Measurements from ENCODE around the gene RBCK1. TPM values are rescaled to one million over a fixed set of nuclear protein-coding genes. Genes with fewer than 3 reads are reported as not detected.
"Not testable (repeated sequence)": the region's sequence is repeated elsewhere in the genome, so short reads cannot be mapped to it uniquely, and the experiment has no call there.

Gene RBCK1
- total RNA-seq, 2 donors from 2014 or later, result 81.9 to 84.0 TPM

DNA sequence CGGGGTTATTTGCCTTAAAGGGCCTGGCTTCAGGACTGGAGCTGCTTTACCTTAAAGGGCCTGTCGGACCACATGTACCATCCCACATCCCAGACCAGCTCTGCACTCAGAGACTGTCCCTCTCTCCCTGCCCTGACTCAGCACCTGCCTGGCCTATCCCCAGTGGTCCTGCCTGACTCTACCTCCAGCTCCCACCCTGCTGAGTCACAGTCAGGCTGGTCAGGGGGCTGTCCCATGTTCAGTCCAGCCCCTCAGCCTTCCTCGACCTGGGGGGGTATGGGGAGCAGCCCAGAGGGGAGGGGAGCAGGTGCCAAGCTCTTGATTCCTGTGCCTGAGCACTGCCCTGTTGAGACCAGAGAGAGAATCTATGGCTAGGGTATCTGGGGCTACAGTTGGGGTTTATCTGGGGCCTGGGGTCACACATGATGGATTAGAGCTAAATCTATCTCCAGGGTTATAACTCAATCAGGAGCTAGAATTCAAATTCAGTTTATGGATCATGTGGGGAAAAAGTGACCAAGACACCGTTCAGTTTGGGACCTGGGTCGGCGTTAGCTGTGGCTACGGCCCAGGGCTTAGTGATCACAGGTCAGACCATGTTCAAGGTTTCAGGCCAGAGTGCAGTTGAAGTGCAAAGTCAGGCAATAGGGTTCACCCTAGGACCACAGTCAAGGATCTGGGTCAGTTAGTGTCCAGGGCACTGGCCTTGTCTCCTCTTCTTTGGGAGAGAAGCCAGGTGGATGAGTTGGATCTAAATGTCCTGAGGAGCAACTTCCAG is 36.9 kb upstream of the RBCK1 start:
- no peak for ATAC-seq (replicated peaks)
- H3K9me3 Mint-ChIP-seq, result no peaks in the 10 kb centered on the region
- no peaks in the 10 kb centered on the region for H3K36me3 Mint-ChIP-seq (ENCODE audit: low read depth)
- H3K4me3 Mint-ChIP-seq, result no peak overlapping the region
- H3K27ac Mint-ChIP-seq, result no peak overlapping the region
- no peaks in the 10 kb centered on the region for H3K27me3 Mint-ChIP-seq
- peaks cover 20% of the 10 kb centered on the region for H3K4me1 Mint-ChIP-seq

DNA sequence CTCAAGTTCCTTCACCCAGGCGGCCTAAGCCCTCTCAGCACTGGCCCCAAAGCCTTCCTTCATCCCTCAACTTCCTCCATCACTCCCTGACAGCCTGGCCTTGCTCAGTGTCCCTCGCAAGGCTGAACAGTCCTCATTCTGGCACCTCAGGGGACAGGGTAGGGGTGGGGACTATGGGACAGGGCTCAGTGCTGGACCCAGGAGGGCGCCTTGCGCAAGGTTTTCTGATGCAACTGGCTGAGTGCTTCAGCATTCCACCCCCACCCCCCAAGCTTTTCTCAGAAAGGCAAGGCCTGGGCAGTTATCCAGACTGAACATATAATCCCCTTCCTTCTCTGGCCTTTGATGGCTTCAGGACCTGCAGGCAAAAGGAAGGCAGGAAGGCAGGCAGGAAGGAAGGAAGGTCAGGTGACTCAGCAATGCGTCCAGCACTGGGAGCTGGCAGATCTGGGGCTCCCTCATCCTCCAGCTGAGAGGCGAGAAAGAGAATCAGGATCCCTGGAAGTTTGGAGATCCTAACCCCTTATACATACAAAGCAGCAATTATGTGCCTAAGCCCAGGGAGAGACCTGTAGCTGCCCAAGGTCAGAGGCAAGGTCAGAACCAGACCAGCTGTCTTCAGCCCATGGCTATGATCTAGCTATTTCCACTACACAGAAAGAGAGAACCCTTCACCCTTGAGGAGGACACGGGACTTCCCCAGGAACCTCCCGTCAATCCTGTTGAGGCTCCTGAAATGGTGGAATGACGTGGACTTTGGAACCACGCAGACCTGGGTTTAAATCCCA is 36.1 kb upstream of the RBCK1 start:
- no peaks in the 10 kb centered on the region for H3K27me3 Mint-ChIP-seq
- H3K9me3 Mint-ChIP-seq, result no peaks in the 10 kb centered on the region
- H3K4me1 Mint-ChIP-seq, result peaks cover 16% of the 10 kb centered on the region
- H3K27ac Mint-ChIP-seq, result peak overlapping the region; percentile 43
- no peak for ATAC-seq (replicated peaks)
- no peaks in the 10 kb centered on the region for H3K36me3 Mint-ChIP-seq (ENCODE audit: low read depth)
- H3K4me3 Mint-ChIP-seq, result peak overlapping the region; percentile 29

DNA sequence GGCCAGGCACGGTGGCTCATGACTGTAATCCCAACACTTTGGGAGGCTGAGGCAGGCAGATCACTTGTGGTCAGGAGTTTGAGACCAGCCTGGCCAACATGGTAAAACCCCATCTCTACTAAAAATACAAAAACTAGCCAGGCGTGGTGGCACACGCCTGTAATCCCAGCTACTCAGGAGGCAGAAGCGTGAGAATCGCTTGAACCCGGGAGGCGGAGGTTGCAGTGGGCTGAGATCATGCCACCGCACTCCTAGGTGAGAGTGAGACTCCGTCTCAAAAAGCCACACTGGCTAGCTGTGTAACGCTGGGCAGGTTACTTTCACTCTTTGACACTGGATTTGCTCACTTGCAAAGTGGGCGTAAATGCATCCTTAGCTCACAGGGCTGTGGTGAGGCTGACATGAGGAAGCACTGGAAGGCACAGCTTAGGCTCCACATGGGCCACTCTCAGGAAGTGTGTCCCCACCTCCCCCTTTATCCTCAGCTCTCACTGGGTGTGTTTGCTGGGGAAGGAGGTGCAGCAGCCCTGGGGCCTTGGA is 35.5 kb upstream of the RBCK1 start:
- peak overlapping the region; percentile 29 for H3K4me3 Mint-ChIP-seq
- H3K27me3 Mint-ChIP-seq; H3K9me3 Mint-ChIP-seq; H3K36me3 Mint-ChIP-seq (ENCODE audit: low read depth); H3K27ac Mint-ChIP-seq: not testable (repeated sequence)
- peak; percentile 80 for ATAC-seq (replicated peaks)
- H3K4me1 Mint-ChIP-seq, result peaks cover 16% of the 10 kb centered on the region

DNA sequence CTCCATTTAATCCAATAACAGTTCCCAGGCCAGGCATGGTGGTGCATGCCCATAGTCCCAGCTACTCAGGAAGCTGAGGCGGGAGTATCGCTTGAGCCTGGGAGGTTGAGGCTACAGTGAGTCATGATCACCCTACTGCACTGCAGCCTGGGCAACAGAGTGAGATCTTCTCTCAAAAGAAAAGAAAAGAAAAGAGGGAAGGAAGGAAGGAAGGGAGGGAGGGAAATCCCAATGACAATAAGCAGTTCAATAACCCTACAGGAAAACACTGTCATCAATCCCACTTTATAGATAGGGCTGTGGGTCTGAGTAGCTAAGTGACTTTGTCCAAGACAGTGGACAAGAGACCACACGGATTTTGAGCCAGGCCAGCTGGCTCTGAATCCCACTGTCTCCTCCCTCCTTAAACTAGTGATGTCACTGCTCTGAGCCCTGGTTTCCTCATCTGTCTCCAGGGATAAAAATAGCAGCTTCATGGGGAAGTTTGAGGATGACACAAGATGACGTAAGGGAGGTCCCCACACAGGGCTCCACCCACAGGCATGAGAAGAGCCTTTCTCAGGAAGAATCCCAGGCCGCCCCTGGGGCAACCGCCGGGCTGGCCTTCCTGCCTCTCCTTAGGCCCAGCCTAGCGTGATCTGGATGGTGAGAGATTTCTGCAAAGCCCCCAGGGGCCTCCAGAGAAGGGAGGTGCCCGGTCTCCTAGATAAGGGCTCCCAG is 34.8 kb upstream of the RBCK1 start:
- H3K4me1 Mint-ChIP-seq, result peaks cover 16% of the 10 kb centered on the region
- H3K36me3 Mint-ChIP-seq (ENCODE audit: low read depth), result no peaks in the 10 kb centered on the region
- no peak overlapping the region for H3K27ac Mint-ChIP-seq

DNA sequence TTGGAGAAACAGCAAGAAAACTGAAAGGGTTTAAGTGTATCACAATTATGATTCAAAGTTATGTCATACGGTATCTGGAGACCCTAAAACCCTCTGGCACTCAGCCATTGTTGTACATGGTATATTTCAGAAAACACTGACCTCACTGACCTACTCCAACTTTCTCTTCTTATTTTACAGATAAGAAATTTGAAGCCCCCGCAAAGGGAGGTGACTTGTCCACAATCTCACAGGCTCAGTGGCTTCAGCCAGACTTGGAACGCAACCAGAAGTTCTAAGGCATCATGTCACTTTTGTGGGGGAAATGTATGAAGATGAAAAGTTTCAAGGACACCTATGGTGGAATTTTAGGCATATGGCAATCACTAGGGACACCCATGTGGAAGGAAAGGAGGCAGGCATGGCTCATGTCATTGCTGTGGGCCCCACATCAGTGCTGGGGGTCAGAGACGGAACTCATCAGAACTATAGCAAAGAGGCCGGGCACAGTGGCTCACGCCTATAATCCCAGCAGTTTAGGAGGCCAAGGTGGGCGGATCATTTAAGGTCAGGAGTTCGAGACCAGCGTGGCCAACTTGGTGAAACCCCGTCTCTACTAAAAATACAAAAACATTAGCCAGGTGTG is 32.7 kb upstream of the RBCK1 start:
- H3K4me3 Mint-ChIP-seq, result no peak overlapping the region
- H3K4me1 Mint-ChIP-seq, result peaks cover 8% of the 10 kb centered on the region
- H3K27me3 Mint-ChIP-seq, result no peaks in the 10 kb centered on the region
- no peaks in the 10 kb centered on the region for H3K36me3 Mint-ChIP-seq (ENCODE audit: low read depth)
- no peak overlapping the region for H3K27ac Mint-ChIP-seq
- no peak for ATAC-seq (replicated peaks)
- no peaks in the 10 kb centered on the region for H3K9me3 Mint-ChIP-seq

More for the DNA sequence above, 34.8 kb upstream of the RBCK1 start:
- ATAC-seq (replicated peaks), result peak; percentile 66
- no peaks in the 10 kb centered on the region for H3K27me3 Mint-ChIP-seq
- H3K4me3 Mint-ChIP-seq, result peak overlapping the region; percentile 10
- no peaks in the 10 kb centered on the region for H3K9me3 Mint-ChIP-seq

DNA sequence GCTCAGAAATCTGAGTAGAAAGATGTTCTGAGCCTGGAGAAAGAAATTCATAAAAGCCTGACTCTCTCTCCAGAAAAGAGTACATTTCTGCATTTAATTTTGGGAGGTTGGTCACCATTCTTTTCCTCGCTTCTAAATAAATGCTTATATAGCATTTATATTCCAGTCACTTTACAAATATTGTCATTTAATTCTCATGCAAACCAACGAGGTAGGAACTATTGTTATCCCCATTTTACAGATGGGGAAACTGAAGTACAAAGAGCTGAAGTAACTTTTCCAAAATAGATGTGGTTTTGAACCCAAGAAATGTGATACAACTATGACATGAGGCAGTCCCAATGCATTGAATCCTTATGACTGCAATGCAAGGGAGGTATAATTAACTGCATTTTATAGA is 32.0 kb upstream of the RBCK1 start:
- Mint-ChIP-seq H3K27ac (no peak overlapping the region), H3K4me1 (peaks cover 8% of the 10 kb centered on the region), H3K4me3 (no peak overlapping the region), H3K27me3 (no peaks in the 10 kb centered on the region), H3K9me3 (no peaks in the 10 kb centered on the region), H3K36me3 (ENCODE audit: low read depth) (no peaks in the 10 kb centered on the region)
- ATAC-seq (replicated peaks), result no peak

DNA sequence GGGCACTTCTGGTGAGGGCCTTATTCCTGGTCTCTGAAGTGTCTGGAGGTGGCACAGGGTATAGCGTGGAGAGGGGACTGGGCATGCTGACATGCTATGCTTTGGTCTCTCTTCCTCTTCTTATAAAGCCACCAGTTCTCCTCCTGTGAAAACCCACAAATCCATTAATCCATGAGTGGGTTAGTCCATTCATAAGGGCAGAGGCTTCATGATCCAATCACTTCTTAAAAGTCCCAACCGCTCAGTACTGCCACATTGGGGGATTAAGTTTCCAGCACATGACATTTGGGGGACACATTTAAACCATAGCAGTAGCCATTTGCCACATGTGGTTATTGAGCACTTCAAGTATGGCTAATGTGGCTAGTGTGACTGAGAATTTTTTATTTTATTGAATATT is 31.3 kb upstream of the RBCK1 start:
- H3K36me3 Mint-ChIP-seq (ENCODE audit: low read depth), result no peaks in the 10 kb centered on the region
- H3K9me3 Mint-ChIP-seq, result no peaks in the 10 kb centered on the region
- peaks cover 8% of the 10 kb centered on the region for H3K4me1 Mint-ChIP-seq

DNA sequence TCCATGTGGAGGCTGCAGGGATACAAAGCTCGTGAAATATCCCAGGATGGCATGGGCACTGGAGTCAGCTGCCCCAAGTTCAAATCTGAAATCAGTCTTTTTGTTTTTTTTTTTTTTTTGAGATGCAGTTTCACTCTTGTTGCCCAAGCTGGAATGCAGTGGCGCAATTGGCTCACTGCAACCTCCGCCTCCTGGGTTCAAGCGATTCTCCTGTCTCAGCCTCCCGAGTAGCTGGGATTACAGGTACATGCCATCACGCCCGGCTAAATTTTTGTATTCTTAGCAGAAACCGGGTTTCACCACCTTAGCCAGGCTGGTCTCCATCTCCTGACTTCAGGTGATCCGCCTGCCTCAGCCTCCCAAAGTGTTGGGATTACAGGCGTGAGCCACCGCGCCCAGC is 30.5 kb upstream of the RBCK1 start:
- H3K9me3 Mint-ChIP-seq; ATAC-seq (replicated peaks); H3K36me3 Mint-ChIP-seq (ENCODE audit: low read depth); H3K4me1 Mint-ChIP-seq; H3K27ac Mint-ChIP-seq; H3K4me3 Mint-ChIP-seq; H3K27me3 Mint-ChIP-seq: not testable (repeated sequence)

More for the DNA sequence above, 31.3 kb upstream of the RBCK1 start:
- Mint-ChIP-seq H3K4me3 (no peak overlapping the region), H3K27ac (no peak overlapping the region), H3K27me3 (no peaks in the 10 kb centered on the region)
- ATAC-seq (replicated peaks), result no peak

DNA sequence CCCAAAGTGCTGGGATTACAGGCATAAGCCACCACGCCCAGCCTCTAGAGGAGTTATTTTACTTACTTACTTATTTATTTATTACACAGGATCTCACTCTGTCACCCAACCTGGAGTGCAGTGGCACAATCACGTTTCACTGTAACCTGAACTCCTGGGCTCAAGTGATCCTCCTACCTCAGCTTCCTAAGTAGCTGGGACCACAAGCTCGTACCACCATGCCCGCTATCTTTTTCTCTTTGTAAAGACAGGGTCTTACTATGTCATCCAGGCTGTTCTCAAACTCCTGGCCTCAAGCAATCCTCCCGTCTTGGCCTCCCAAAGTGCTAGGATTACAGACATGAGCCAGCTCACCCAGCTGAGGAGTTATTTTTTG is 29.1 kb upstream of the RBCK1 start:
- H3K36me3 Mint-ChIP-seq (ENCODE audit: low read depth), result peaks cover 12% of the 10 kb centered on the region
- H3K27ac Mint-ChIP-seq, result no peak overlapping the region
- no peaks in the 10 kb centered on the region for H3K9me3 Mint-ChIP-seq
- no peak for ATAC-seq (replicated peaks)
- H3K4me3 Mint-ChIP-seq, result peak overlapping the region; percentile 81
- H3K27me3 Mint-ChIP-seq, result no peaks in the 10 kb centered on the region
- peaks cover 4% of the 10 kb centered on the region for H3K4me1 Mint-ChIP-seq

DNA sequence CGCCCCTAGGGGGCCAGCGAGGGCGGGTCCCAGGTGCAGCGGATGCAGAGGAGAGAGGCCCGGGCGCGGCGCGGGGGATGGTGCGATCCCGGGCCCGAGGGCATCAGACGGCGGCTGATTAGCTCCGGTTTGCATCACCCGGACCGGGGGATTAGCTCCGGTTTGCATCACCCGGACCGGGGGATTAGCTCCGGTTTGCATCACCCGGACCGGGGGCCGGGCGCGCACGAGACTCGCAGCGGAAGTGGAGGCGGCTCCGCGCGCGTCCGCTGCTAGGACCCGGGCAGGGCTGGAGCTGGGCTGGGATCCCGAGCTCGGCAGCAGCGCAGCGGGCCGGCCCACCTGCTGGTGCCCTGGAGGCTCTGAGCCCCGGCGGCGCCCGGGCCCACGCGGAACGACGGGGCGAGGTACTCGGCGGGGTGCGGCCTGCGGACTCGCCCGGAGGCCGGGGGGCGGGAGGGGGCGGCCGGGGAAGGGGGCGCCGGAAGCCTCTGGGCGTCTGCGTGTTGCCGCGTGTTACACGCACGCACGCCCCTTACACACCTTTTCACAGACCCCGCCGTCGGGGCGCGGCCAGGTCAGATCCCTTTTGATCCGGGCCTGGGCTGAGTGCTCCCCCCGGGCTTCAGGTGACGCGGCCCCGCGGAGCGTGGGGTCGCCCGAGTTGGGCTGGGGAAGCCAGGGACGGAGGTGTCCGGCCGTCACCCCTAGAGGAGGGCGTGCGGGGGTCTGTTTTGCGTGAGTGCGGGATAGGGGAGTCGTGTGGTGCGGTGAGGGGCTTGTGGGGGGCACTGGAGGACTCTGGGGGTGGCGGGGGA is 27.1 kb upstream of the RBCK1 start:
- Mint-ChIP-seq H3K27ac (peak overlapping the region; percentile 87), H3K4me1 (peaks cover 4% of the 10 kb centered on the region), H3K9me3 (no peaks in the 10 kb centered on the region), H3K27me3 (no peaks in the 10 kb centered on the region), H3K36me3 (ENCODE audit: low read depth) (peaks cover 23% of the 10 kb centered on the region), H3K4me3 (peak overlapping the region; percentile 81)
- ATAC-seq (replicated peaks), result peak; percentile 57

DNA sequence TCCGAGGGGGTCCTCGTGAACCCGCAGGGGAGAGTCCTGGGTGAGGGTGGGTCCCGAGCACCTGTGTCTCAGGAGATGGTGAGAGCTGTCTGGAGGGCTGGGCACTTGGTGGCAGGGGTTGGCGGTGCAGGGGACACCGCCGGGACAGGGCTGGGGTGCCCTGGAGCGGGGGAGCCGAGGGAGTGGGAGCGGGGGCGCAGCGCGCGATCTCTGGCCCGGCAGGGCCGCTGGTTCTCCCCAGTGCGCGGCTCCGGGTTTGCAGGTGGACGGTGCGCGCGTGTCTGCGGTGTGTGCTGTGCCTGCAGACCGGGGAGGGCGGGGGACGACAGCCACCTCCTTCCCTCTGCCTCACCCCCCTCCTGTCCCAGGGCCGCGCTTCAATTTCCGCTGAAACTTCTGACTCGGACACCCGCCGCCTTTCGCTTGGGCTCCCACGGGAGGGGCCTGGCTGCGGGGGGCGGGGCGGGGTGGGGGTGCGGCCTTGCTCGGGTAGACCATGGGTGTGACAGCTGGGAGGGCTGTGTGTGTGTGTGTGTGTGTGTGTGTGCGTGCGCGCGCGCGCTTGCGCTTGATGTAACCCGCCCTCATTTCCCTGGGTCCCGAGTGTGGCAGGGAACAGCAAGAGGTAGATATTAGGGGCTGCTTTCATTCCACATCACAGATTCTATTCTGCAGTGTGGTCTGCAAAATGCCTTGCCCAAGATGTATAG is 26.4 kb upstream of the RBCK1 start:
- Mint-ChIP-seq H3K9me3 (no peaks in the 10 kb centered on the region), H3K27me3 (no peaks in the 10 kb centered on the region), H3K36me3 (ENCODE audit: low read depth) (peaks cover 28% of the 10 kb centered on the region), H3K4me1 (peaks cover 4% of the 10 kb centered on the region), H3K4me3 (peak overlapping the region; percentile 81), H3K27ac (no peak overlapping the region)
- ATAC-seq (replicated peaks), result peak; percentile 79

DNA sequence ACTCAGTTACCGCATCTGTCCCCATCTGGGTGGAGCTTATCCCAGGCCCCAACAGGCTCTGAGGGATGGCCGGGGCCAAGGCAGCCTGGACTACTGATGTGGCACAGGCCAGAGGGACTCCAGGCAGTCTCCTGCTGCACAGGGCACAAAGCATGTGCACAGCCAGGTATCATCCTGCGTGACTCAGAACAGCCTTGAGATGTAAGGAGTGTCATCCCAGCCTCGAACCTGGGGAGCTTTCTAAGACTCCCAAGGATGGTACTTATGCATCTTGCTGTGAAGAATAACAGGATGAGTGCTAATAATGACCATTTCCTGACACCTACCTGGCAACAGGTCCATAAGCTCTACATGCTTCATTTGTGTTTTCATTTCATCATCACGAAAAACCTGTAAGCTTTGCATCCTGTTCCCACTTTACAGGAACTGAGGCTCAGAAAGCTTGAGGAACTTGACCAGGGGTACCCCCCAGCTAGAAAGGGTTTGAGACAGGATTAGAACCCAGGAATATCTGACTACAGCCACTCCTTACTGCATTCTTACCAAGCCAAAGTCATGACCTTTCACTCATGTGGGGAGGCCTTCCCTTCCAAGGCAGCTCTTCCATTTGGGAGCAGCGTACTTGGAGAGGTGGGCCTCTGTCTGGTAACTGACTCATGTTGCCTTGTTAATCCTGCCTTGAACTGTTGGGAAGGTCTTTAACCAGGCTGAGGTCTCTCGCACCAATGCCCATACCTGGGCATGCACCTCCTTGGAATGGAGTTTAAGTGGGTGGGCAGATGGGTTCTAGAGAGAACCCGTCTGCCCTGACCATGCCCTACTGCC is 25.6 kb upstream of the RBCK1 start:
- no peak overlapping the region for H3K27ac Mint-ChIP-seq
- peaks cover 4% of the 10 kb centered on the region for H3K4me1 Mint-ChIP-seq
- H3K4me3 Mint-ChIP-seq, result peak overlapping the region; percentile 81
- peak; percentile 15 for ATAC-seq (replicated peaks)
- no peaks in the 10 kb centered on the region for H3K27me3 Mint-ChIP-seq
- no peaks in the 10 kb centered on the region for H3K9me3 Mint-ChIP-seq
- peaks cover 30% of the 10 kb centered on the region for H3K36me3 Mint-ChIP-seq (ENCODE audit: low read depth)
